Measurements from ENCODE around the gene HIVEP2. TPM values are rescaled to one million over a fixed set of nuclear protein-coding genes. Genes with fewer than 3 reads are reported as not detected.

The HIVEP2 gene
- total RNA-seq, 4 donors from 2014 or later = 17.2 to 49.4 (median 21.6) TPM

GRCh38 chr6:142853244-142854180 is 91.5 kb downstream of the HIVEP2 start:
- TF ChIP-seq, protein P1, sequence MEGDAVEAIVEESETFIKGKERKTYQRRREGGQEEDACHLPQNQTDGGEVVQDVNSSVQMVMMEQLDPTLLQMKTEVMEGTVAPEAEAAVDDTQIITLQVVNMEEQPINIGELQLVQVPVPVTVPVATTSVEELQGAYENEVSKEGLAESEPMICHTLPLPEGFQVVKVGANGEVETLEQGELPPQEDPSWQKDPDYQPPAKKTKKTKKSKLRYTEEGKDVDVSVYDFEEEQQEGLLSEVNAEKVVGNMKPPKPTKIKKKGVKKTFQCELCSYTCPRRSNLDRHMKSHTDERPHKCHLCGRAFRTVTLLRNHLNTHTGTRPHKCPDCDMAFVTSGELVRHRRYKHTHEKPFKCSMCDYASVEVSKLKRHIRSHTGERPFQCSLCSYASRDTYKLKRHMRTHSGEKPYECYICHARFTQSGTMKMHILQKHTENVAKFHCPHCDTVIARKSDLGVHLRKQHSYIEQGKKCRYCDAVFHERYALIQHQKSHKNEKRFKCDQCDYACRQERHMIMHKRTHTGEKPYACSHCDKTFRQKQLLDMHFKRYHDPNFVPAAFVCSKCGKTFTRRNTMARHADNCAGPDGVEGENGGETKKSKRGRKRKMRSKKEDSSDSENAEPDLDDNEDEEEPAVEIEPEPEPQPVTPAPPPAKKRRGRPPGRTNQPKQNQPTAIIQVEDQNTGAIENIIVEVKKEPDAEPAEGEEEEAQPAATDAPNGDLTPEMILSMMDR (IDR thresholded peaks at IDR 0.05) = no peak
- no peak for TF ChIP-seq POLR2A (IDR thresholded peaks at IDR 0.05)
- no peak for DNase-seq (ENCODE audit: low spot score in 2 of 2)
- H3K4me3 ChIP-seq (ENCODE audit: low read depth, poor library complexity, severe bottlenecking) = no peak overlapping the region
- WGBS, 2 donors = 61 to 65% methylated on average over 6 of the region's 6 CpGs
- intact Hi-C loops (cut with DNase I; ENCODE audit: low total_unique reads) = no loop called here

GRCh38 chr6:142851601-142852000 is 93.4 kb downstream of the HIVEP2 start:
- WGBS, 2 donors = 36 to 43% methylated on average over 2 of the region's 2 CpGs
- intact Hi-C loops (cut with DNase I; ENCODE audit: low total_unique reads) = no loop called here
- H3K4me3 ChIP-seq (ENCODE audit: low read depth, poor library complexity, severe bottlenecking) = no peak overlapping the region
- no peak for DNase-seq (ENCODE audit: low spot score in 2 of 2)
- TF ChIP-seq, protein P1 (IDR thresholded peaks at IDR 0.05) = no peak
- TF ChIP-seq POLR2A (IDR thresholded peaks at IDR 0.05) = no peak

- H3K4me3 ChIP-seq (ENCODE audit: low read depth, poor library complexity, severe bottlenecking) = no peak overlapping the region
- TF ChIP-seq, protein P1 (IDR thresholded peaks at IDR 0.05) = no peak
- no peak for TF ChIP-seq POLR2A (IDR thresholded peaks at IDR 0.05)
- DNase-seq (ENCODE audit: low spot score in 2 of 2) = no peak
- 47 to 81% methylated on average over 3 of the region's 3 CpGs for WGBS, 2 donors
- intact Hi-C loops (cut with DNase I; ENCODE audit: low total_unique reads) = no loop called here
Observed at GRCh38 chr6:142850679-142851423, 94.1 kb downstream of the HIVEP2 start.

- TF ChIP-seq, protein P1 (IDR thresholded peaks at IDR 0.05) = no peak
- no peak for TF ChIP-seq POLR2A (IDR thresholded peaks at IDR 0.05)
- no peak for DNase-seq (ENCODE audit: low spot score in 2 of 2)
- WGBS, 2 donors = 80 to 85% methylated on average over 3 of the region's 3 CpGs
- no peak overlapping the region for H3K4me3 ChIP-seq (ENCODE audit: low read depth, poor library complexity, severe bottlenecking)
- intact Hi-C loops (cut with DNase I; ENCODE audit: low total_unique reads) = no loop called here
Observed at GRCh38 chr6:142848976-142849375, 96.0 kb downstream of the HIVEP2 start.

DNA sequence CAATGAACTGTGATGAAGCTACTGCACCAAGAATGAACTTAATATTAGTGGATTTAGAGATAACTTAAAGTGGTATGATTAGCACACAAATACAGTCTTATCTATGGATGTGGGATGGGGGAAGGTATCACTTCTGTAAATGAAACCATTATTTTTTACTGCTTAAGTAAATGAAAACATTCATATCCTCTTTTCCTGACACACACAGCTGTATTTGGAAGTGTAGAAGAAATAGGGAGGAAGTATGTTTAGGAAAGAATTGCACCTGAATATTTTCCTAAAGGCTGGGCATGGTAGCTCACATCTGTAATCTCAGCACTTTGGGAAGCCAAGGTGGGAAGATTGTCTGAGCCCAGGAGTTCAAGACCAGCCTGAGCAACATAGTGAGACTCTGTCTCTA is 96.8 kb downstream of the HIVEP2 start:
- intact Hi-C loops (cut with DNase I; ENCODE audit: low total_unique reads) = no loop called here
- no peak overlapping the region for H3K4me3 ChIP-seq (ENCODE audit: low read depth, poor library complexity, severe bottlenecking)
- no peak for DNase-seq (ENCODE audit: low spot score in 2 of 2)
- no peak for TF ChIP-seq POLR2A (IDR thresholded peaks at IDR 0.05)
- TF ChIP-seq, protein P1 (IDR thresholded peaks at IDR 0.05) = no peak

Measured in lower leg skin (tissue), 4 donors.